GM18861 (cell line): ENCODE data around the gene NABP2.
"Not testable (repeated sequence)": the region's sequence is repeated elsewhere in the genome, so short reads cannot be mapped to it uniquely, and the experiment has no call there.

Experiments
- ATAC-seq: cut with Tn5 transposase; IDR thresholded peaks from one replicate; pipeline ENCODE4 v1.9.1; 2021; ENCODE audit not compliant: unreplicated experiment

NABP2 gene

DNA sequence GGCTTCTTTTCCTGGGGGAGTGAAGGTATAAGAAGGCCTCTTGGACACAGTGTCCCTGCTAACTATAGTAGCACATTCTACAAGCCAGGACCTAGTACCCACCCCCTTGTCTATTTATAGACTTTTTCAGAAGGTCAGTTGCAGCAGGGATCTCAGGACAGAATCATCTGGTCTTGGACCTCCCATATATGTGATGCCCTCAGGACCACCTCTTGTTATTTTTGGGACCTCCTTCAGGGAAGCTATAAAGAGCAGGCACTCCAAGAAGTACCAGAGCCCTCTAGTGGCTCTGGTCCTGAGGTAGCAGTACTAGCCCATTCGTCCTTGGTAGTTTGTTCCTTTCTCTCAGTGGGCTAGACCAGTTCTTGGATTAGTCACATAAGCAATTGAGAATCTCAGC, 46.9 kb downstream of the NABP2 start:
- no peak for ATAC-seq

DNA sequence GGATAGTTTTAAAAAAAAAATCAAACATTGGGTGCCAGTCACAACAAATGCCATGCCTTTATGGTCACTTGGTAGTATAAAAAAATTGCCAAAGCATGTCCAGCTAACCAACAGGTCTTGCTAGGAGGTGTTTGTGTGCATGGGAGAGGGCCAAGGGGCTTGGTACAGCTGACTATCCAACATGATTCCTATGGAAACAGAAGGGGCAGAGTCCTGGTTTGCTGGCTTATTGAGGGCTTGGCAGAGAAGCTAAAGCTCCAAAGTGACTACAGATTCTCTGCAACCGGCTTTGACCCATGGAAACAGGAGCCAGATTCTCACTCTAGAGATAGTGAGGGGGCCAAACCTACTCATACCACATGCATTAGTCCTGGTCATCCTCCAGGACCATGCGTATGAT, 48.3 kb downstream of the NABP2 start:
- ATAC-seq: not testable (repeated sequence)

DNA sequence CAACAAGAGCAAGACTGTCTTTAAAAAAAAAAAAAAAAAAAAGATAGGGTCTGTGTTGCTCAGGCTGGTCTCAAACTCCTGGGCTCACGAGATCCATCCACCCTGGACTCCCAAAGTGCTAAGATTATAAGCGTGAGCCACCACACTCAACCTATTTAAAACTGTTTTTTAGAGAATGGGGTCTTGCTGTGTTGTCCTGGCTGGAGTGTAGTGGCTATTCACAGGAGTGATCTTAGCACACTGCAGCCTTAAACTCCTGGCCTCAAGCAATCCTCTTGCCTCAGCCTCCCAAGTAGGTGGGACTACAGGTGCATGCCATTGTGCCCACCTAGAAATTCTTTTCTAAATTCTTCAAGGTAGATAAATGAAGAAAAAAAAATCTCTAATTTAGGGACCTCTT, 50.2 kb downstream of the NABP2 start:
- no peak for ATAC-seq

DNA sequence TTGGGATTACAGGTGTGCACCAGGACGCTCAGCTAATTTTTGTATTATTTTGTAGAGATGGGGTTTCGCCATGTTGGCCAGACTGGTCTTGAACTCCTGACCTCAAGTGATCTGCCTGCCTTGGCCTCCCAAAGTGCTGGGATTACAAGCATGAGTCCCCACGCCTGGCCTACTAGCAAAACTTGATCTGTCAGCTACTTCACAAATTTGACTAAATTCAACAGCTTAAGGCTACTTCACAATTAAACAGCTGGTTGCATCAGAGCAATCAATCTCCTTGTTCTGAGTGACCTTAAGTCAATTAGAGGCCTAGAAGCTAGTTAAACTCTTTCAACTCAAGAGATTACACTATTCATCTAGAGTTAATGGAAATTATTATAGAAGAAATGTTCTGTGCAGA, 54.8 kb downstream of the NABP2 start:
- no peak for ATAC-seq
